SU-DHL-6 (cell line): ENCODE data around the gene C6orf47.

Source experiments
- H2AFZ ChIP-seq: fragments of 200-600 bp; sonication (generic); 2 replicates; pipeline ENCODE4 v1.6.1; 2014; ENCODE audit warnings: low read depth, mild to moderate bottlenecking, moderate library complexity, mixed read lengths, antibody characterized with exemption, low read length; ENCODE audit not compliant: severe bottlenecking
- H3F3A ChIP-seq: fragments of 200-600 bp; shearing (Covaris generic); 2 replicates; pipeline ENCODE4 v1.6.0; 2016; ENCODE audit warnings: antibody characterized with exemption, mild to moderate bottlenecking; ENCODE audit not compliant: insufficient read depth
- H3K27ac ChIP-seq: fragments of 200-600 bp; sonication (generic); 2 replicates; pipeline ENCODE4 v1.5.1; 2016; ENCODE audit warnings: low read depth, mild to moderate bottlenecking, low read length, moderate library complexity, mixed read lengths
- H3K27me3 ChIP-seq: fragments of 200-600 bp; sonication (generic), shearing (Covaris generic); 2 replicates; pipeline ENCODE4 v1.6.0; 2014; ENCODE audit warnings: mild to moderate bottlenecking, low read length
- H3K36me3 ChIP-seq: fragments of 200-600 bp; sonication (generic); 2 replicates; pipeline ENCODE4 v1.6.1; 2014; ENCODE audit warnings: mild to moderate bottlenecking, low read length, mixed read lengths
- H3K4me2 ChIP-seq: fragments of 300-600, 200-600 bp; shearing (Covaris generic), sonication (generic); 2 replicates; pipeline ENCODE4 v1.6.0; 2014; ENCODE audit warnings: low read length, low read depth, mild to moderate bottlenecking; ENCODE audit not compliant: poor library complexity, severe bottlenecking
- H3K4me3 ChIP-seq: fragments of 200-600 bp; sonication (generic); 2 replicates; pipeline ENCODE4 v1.5.1; 2014; ENCODE audit warnings: antibody characterized with exemption, low read length, mild to moderate bottlenecking, mixed read lengths; ENCODE audit not compliant: insufficient read depth, poor library complexity, severe bottlenecking
- H3K79me2 ChIP-seq: fragments of 200-600 bp; sonication (generic); 2 replicates; pipeline ENCODE4 v1.6.1; 2014; ENCODE audit warnings: mild to moderate bottlenecking, low read length, moderate library complexity; ENCODE audit not compliant: insufficient read depth
- H3K9ac ChIP-seq: fragments of 200-600 bp; sonication (generic); 2 replicates; pipeline ENCODE4 v1.7.0; 2014; ENCODE audit warnings: mild to moderate bottlenecking, low read length
- H3K9me2 ChIP-seq: fragments of 200-600 bp; sonication (generic); replicated peaks from 2 replicates; pipeline ENCODE4 v1.6.1; 2014; ENCODE audit warnings: low read length; ENCODE audit not compliant: insufficient read depth
- H3K9me3 ChIP-seq: fragments of 200-600 bp; sonication (generic); 2 replicates; pipeline ENCODE4 v1.6.1; 2014; ENCODE audit warnings: low read length, mixed read lengths; ENCODE audit not compliant: insufficient read depth
- H4K20me1 ChIP-seq: fragments of 200-600 bp; sonication (generic); 2 replicates; pipeline ENCODE4 v1.6.1; 2014; ENCODE audit warnings: low read depth, mild to moderate bottlenecking, antibody characterized with exemption, low read length, moderate library complexity, mixed read lengths
- CTCF ChIP-seq: fragments of 200-600 bp; sonication (generic); IDR thresholded peaks from one replicate; pipeline ENCODE4 v1.5.1; 2017; ENCODE audit warnings: antibody characterized with exemption, mild to moderate bottlenecking, low read length, moderate library complexity; ENCODE audit not compliant: insufficient read depth, poor library complexity, severe bottlenecking
- EZH2phosphoT487 ChIP-seq: fragments of 200-600 bp; sonication (generic), shearing (Covaris generic); conservative IDR thresholded peaks from 2 replicates; pipeline ENCODE4 v1.6.1; 2018; ENCODE audit warnings: mild to moderate bottlenecking, antibody characterized with exemption, low read length, moderate library complexity, mixed read lengths

Gene C6orf47

GRCh38 chr6:31690231-31691077, 29.9 kb upstream of the C6orf47 start:
- H3K27me3 ChIP-seq: no peaks in the 10 kb centered on the region
- H2AFZ ChIP-seq: no peak overlapping the region
- H3K4me2 ChIP-seq: no peak overlapping the region
- no peaks in the 10 kb centered on the region for H3F3A ChIP-seq
- H4K20me1 ChIP-seq: no peaks in the 10 kb centered on the region
- H3K79me2 ChIP-seq: no peaks in the 10 kb centered on the region
- no peak overlapping the region for H3K27ac ChIP-seq
- H3K4me3 ChIP-seq: no peak overlapping the region
- peaks cover 5% of the 10 kb centered on the region; the same call in 1 of the 2 replicates for H3K36me3 ChIP-seq
- H3K9ac ChIP-seq: no peak overlapping the region
- H3K9me3 ChIP-seq: no peaks in the 10 kb centered on the region
- TF ChIP-seq EZH2phosphoT487: no peak
- no peak for TF ChIP-seq CTCF
- no peaks in the 10 kb centered on the region for H3K9me2 ChIP-seq

- Histone ChIP-seq H3K27me3 (no peaks in the 10 kb centered on the region), H3K4me2 (no peak overlapping the region), H3F3A (no peaks in the 10 kb centered on the region), H3K4me3 (no peak overlapping the region), H3K9me2 (no peaks in the 10 kb centered on the region), H2AFZ (no peak overlapping the region), H3K79me2 (no peaks in the 10 kb centered on the region), H3K9me3 (no peaks in the 10 kb centered on the region), H3K36me3 (no peaks in the 10 kb centered on the region), H3K27ac (no peak overlapping the region), H3K9ac (no peak overlapping the region), H4K20me1 (no peaks in the 10 kb centered on the region)
- TF ChIP-seq CTCF: peak; percentile 71
- TF ChIP-seq EZH2phosphoT487: no peak
Measured at GRCh38 chr6:31689249-31690110, 28.9 kb upstream of the C6orf47 start.

GRCh38 chr6:31687860-31688693, 27.5 kb upstream of the C6orf47 start:
- Histone ChIP-seq H3K27me3 (no peaks in the 10 kb centered on the region), H3K9me3 (no peaks in the 10 kb centered on the region), H3K9ac (no peak overlapping the region), H4K20me1 (no peaks in the 10 kb centered on the region), H3F3A (no peaks in the 10 kb centered on the region), H3K9me2 (no peaks in the 10 kb centered on the region), H3K79me2 (no peaks in the 10 kb centered on the region), H2AFZ (no peak overlapping the region), H3K36me3 (no peaks in the 10 kb centered on the region), H3K4me3 (no peak overlapping the region), H3K27ac (no peak overlapping the region), H3K4me2 (no peak overlapping the region)
- no peak for TF ChIP-seq CTCF
- TF ChIP-seq EZH2phosphoT487: no peak
